Fibroblast of gingiva (primary cell): ENCODE measurements around the gene NTRK1.
"Not testable (repeated sequence)": the region's sequence is repeated elsewhere in the genome, so short reads cannot be mapped to it uniquely, and the experiment has no call there.

ENCODE experiments used
- DNase-seq: peaks from one replicate; pipeline ENCODE4 v3.0.0-alpha.2; 2011; ENCODE audit warnings: low read depth

Gene NTRK1

GRCh38 chr1:156913809-156914387, 53.2 kb downstream of the NTRK1 start:
- no peak for DNase-seq

GRCh38 chr1:156914440-156914856, 53.8 kb downstream of the NTRK1 start:
- no peak for DNase-seq

- peak; percentile 72 for DNase-seq
Observed at GRCh38 chr1:156920233-156921052, 59.8 kb downstream of the NTRK1 start, which contains the start of gene LRRC71. TSS of gene LRRC71 (plus strand) at chr1:156920632. CDS start at chr1:156920804, 172 bp downstream.

GRCh38 chr1:156921053-156921529, 60.4 kb downstream of the NTRK1 start:
- no peak for DNase-seq

GRCh38 chr1:156922986-156923669, 62.5 kb downstream of the NTRK1 start:
- no peak for DNase-seq

GRCh38 chr1:156923670-156924477, 63.2 kb downstream of the NTRK1 start:
- DNase-seq = no peak

- no peak for DNase-seq
Observed at GRCh38 chr1:156924478-156925153, 64.0 kb downstream of the NTRK1 start.

- no peak for DNase-seq
Observed at GRCh38 chr1:156925154-156926010, 64.7 kb downstream of the NTRK1 start.

- peak; percentile 23 for DNase-seq
Observed at GRCh38 chr1:156926175-156926574, 65.5 kb downstream of the NTRK1 start.

- DNase-seq = not testable (repeated sequence)
Observed at GRCh38 chr1:156926695-156927094, 66.0 kb downstream of the NTRK1 start.

- DNase-seq = peak; percentile 47
Observed at GRCh38 chr1:156927215-156928042, 66.8 kb downstream of the NTRK1 start.

GRCh38 chr1:156928043-156928602, 67.5 kb downstream of the NTRK1 start:
- DNase-seq = no peak

GRCh38 chr1:156929596-156930238, 69.1 kb downstream of the NTRK1 start:
- DNase-seq = no peak

GRCh38 chr1:156930483-156930882, 69.8 kb downstream of the NTRK1 start:
- no peak for DNase-seq
